GM23248 (cell line): ENCODE measurements around the gene LCE3B. TPM values are rescaled to one million over a fixed set of nuclear protein-coding genes. Genes with fewer than 3 reads are reported as not detected.

Experiments
- DNase-seq: peaks from one replicate; pipeline ENCODE4 v3.0.0-alpha.2; 2015
- H2AFZ ChIP-seq: fragments of 200-600 bp; sonication (generic); 2 replicates; pipeline ENCODE4 v1.6.1; 2016; ENCODE audit warnings: antibody characterized with exemption
- H3F3A ChIP-seq: fragments of 200-600 bp; sonication (generic); 2 replicates; pipeline ENCODE4 v1.6.1; 2016; ENCODE audit warnings: mild to moderate bottlenecking, antibody characterized with exemption, mixed run types; ENCODE audit not compliant: insufficient read depth
- H3K27ac ChIP-seq: fragments of 200-600 bp; sonication (generic); 2 replicates; pipeline ENCODE4 v1.5.1; 2016; ENCODE audit warnings: mild to moderate bottlenecking
- H3K27me3 ChIP-seq: fragments of 200-600 bp; sonication (generic); replicated peaks from 2 replicates; pipeline ENCODE4 v1.6.1; 2016; ENCODE audit warnings: mild to moderate bottlenecking; ENCODE audit not compliant: insufficient read depth
- H3K36me3 ChIP-seq: fragments of 200-600 bp; sonication (generic); 2 replicates; pipeline ENCODE4 v1.6.1; 2016; ENCODE audit warnings: low read depth, mild to moderate bottlenecking
- H3K4me1 ChIP-seq: fragments of 200-600 bp; sonication (generic); 2 replicates; pipeline ENCODE4 v1.6.1; 2016; ENCODE audit warnings: mild to moderate bottlenecking; ENCODE audit not compliant: insufficient read depth
- H3K4me2 ChIP-seq: fragments of 200-600 bp; sonication (generic); one replicate; pipeline ENCODE4 v1.6.1; 2016; ENCODE audit warnings: mild to moderate bottlenecking; ENCODE audit not compliant: unreplicated experiment
- H3K4me3 ChIP-seq: fragments of 200-600 bp; sonication (generic); 2 replicates; pipeline ENCODE4 v1.5.1; 2016; ENCODE audit warnings: mild to moderate bottlenecking
- H3K79me2 ChIP-seq: fragments of 200-600 bp; sonication (generic); 2 replicates; pipeline ENCODE4 v1.6.1; 2016; ENCODE audit warnings: mild to moderate bottlenecking; ENCODE audit not compliant: insufficient read depth
- H3K9ac ChIP-seq: fragments of 200-600 bp; sonication (generic); 2 replicates; pipeline ENCODE4 v1.6.1; 2016; ENCODE audit warnings: mild to moderate bottlenecking
- H3K9me2 ChIP-seq: fragments of 200-600 bp; sonication (generic); 2 replicates; pipeline ENCODE4 v1.6.1; 2016; ENCODE audit warnings: mixed run types, mild to moderate bottlenecking, moderate library complexity; ENCODE audit not compliant: insufficient read depth
- H3K9me3 ChIP-seq: fragments of 200-600 bp; sonication (generic); one replicate; pipeline ENCODE4 v1.6.1; 2017; ENCODE audit warnings: low read depth
- H4K20me1 ChIP-seq: fragments of 200-600 bp; sonication (generic); 2 replicates; pipeline ENCODE4 v1.6.0; 2016; ENCODE audit not compliant: insufficient read depth
- EZH2 ChIP-seq: fragments of 200-600 bp; sonication (generic); IDR thresholded peaks from 2 replicates; pipeline ENCODE4 v1.6.1; 2018; ENCODE audit warnings: antibody characterized with exemption, mild to moderate bottlenecking; ENCODE audit not compliant: insufficient read depth, poor library complexity, severe bottlenecking
- EZH2phosphoT487 ChIP-seq: fragments of 200-600 bp; sonication (generic); IDR thresholded peaks from 2 replicates; pipeline ENCODE4 v1.6.1; 2018; ENCODE audit warnings: antibody characterized with exemption, moderate library complexity, mild to moderate bottlenecking, low read depth; ENCODE audit not compliant: insufficient read depth
- WGBS, 2 experiments: methylation state at CpG; one replicate each; pipeline ENCODE4 v1.1.6; 2015 to 2017; ENCODE audit warnings: low lambda C conversion rate in 2 of 2, low coverage in 1 of 2; ENCODE audit errors: missing lambda C conversion rate in 2 of 2; 5-methylcytosine and 5-hydroxymethylcytosine counted together
- in situ Hi-C: fragments of 300-500 bp; cut with MboI; formaldehyde crosslinking; loops from 2 replicates; pipeline ENCODE4 v1.15.0; 2020
- polyA plus RNA-seq: library from polyadenylated mRNA; unstranded; fragments of >200 nt; fragmentation: Nextera tagmentation; extraction: Ambion mirVana; gene quantifications from 2 replicates; pipeline ENCODE4 v1.2.1, GENCODE V29; 2016
- total RNA-seq: library from RNA; depleted of rRNA; stranded (reverse); fragments of >200 nt; shearing (Covaris generic); gene quantifications from 2 replicates; pipeline ENCODE4 v1.2.3, GENCODE V29; 2014; rRNA removed

The LCE3B gene, protein sequence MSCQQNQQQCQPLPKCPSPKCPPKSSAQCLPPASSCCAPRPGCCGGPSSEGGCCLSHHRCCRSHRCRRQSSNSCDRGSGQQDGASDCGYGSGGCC
- not detected in 2 replicates for total RNA-seq
- polyA plus RNA-seq = not detected in 2 replicates

DNA sequence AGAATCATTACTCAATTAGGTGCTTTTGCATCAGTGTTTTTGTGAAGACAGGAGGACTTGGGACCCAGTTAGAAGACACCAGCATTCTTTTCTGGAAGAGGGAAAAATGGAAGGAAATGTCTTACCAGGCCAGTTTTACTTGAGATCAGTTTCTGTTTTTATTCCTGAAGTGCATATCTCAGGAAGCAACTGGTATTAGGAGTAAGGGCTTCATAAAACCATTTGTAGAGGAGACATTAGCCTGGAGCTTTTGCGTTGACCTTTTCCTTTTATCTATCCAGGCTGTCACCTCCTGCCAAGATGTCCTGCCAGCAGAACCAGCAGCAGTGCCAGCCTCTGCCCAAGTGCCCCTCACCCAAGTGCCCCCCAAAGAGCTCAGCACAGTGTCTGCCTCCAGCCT lies at the start of gene LCE3B:
Gene LCE3B, plus strand, starts transcription at position 301 of the 400 bp plus-strand sequence. Its CDS starts 0 bp downstream, at position 301.
- H3K4me3 ChIP-seq = no peak within 1 kb of the TSS
- H3K36me3 ChIP-seq = no peaks in the 10 kb centered on the region
- no peak within 1 kb of the TSS for H2AFZ ChIP-seq
- in situ Hi-C loops = no loop called here
- H3K4me1 ChIP-seq = no peaks in the 10 kb centered on the region
- DNase-seq = no peak
- H3K9ac ChIP-seq = no peak within 1 kb of the TSS
- WGBS, 2 experiments = no CpG with 5 or more reads among the region's 1 CpG
- H3K27me3 ChIP-seq = no peaks in the 10 kb centered on the region
- H3K27ac ChIP-seq = no peak within 1 kb of the TSS
- H3F3A ChIP-seq = no peaks in the 10 kb centered on the region
- no peak within 1 kb of the TSS for H3K4me2 ChIP-seq
- H3K79me2 ChIP-seq = no peaks in the 10 kb centered on the region
- TF ChIP-seq EZH2phosphoT487 = no peak
- TF ChIP-seq EZH2 = no peak
- H3K9me3 ChIP-seq = no peaks in the 10 kb centered on the region
- H3K9me2 ChIP-seq = no peaks in the 10 kb centered on the region
- no peaks in the 10 kb centered on the region for H4K20me1 ChIP-seq

DNA sequence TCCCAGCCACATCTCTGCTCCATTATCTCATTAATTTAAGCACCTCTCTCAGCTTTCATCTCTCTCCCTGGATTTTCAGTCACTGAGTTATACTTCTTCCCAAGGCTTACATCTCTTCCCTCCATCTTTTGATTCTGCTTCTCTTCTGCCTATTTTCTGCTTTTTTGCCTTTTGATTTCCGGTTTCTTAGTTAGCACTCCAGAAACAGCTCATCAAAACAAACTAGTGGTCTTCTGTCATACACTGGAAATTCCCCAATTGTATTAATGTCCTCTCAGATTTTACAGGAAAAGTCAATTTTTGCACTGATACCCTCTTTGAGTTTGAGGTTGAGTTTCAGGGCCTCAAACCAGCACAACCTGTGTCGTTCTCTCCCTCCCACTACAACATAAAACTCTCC lies 48.5 kb upstream of the LCE3B start:
- Histone ChIP-seq H3K79me2 (no peaks in the 10 kb centered on the region), H3K9me3 (no peaks in the 10 kb centered on the region), H3K36me3 (no peaks in the 10 kb centered on the region), H3K9ac (no peak overlapping the region), H2AFZ (no peak overlapping the region), H3K9me2 (no peaks in the 10 kb centered on the region), H4K20me1 (no peaks in the 10 kb centered on the region), H3K27ac (no peak overlapping the region), H3K27me3 (peaks cover 8% of the 10 kb centered on the region), H3K4me2 (no peak overlapping the region), H3F3A (no peaks in the 10 kb centered on the region), H3K4me1 (no peaks in the 10 kb centered on the region), H3K4me3 (no peak overlapping the region)
- DNase-seq = no peak
- in situ Hi-C loops = no loop called here
- WGBS, 2 experiments = 11 to 13% methylated on average over 2 of the region's 2 CpGs
- TF ChIP-seq EZH2 (no peak), EZH2phosphoT487 (no peak)

DNA sequence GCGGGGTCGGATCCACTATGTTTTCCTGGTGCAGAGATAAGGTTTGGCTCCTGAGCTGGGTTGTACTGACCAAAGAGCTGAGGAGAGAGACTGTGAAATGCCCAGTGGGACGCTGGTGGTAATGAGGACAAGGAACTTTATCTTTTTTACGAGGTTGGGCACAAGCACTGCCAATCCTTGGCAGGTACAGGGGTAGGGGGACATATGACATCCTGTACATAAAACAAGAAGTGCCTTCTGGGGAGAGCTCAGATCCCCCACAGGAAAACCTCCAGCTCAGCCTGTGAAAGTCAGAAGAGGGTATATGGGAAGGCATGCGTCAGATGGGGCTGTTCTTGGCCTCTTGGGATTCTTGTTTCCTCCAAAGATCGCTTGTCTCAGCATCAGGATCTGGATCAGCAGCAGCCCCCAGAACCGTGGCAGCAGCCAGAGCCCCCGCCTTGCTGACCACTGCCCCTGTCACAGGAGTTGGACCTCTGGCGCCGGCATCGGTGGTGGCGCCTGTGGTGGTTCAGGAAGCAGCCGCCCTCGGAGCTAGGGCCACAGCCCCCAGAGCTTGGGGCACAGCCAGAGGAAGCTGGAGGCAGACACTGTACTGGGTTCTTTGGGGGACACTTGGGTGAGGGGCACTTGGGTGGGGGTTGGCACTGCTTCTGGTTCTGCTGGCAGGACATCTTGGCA lies 47.9 kb upstream of the LCE3B start:
- no peak overlapping the region for H3K4me3 ChIP-seq
- no peak overlapping the region for H3K27ac ChIP-seq
- H4K20me1 ChIP-seq = no peaks in the 10 kb centered on the region
- H3F3A ChIP-seq = no peaks in the 10 kb centered on the region
- no peaks in the 10 kb centered on the region for H3K79me2 ChIP-seq
- DNase-seq = no peak
- no peak overlapping the region for H2AFZ ChIP-seq
- 32 to 44% methylated on average over 13 to 14 of the region's 14 CpGs for WGBS, 2 experiments
- H3K27me3 ChIP-seq = peaks cover 8% of the 10 kb centered on the region
- in situ Hi-C loops = no loop called here
- no peaks in the 10 kb centered on the region for H3K9me2 ChIP-seq
- no peak overlapping the region for H3K4me2 ChIP-seq
- H3K9ac ChIP-seq = no peak overlapping the region
- no peaks in the 10 kb centered on the region for H3K4me1 ChIP-seq
- H3K9me3 ChIP-seq = no peaks in the 10 kb centered on the region
- TF ChIP-seq EZH2phosphoT487 (no peak), EZH2 (no peak)
- H3K36me3 ChIP-seq = no peaks in the 10 kb centered on the region

DNA sequence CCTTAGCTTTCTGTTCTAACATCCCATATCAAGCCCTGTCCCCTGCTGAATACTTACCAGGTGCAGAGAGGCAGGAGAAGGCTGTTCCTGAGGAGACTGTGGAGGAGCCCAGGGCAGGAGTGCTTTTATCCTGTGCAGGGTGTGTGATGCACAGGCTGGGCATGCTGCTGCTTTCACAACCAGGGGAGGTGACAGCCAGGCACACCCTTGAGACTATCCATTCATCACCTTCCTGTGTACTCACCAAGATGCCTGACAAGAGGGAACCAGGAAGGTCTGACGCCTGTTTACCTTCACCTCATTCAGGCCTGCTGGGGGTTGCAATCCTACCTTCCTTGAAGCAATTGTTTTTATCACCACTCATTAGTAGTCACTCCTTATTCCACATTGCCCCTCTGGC lies 46.9 kb upstream of the LCE3B start, which contains the start of gene LCE3E:
Gene LCE3E, minus strand, starts transcription at position 100 of the 400 bp plus-strand sequence. CDS start 572 bp downstream, outside the sequence.
- 53 to 54% methylated on average over 1 of the region's 1 CpG for WGBS, 2 experiments
- Histone ChIP-seq H2AFZ (no peak within 1 kb of the TSS), H3K9ac (no peak within 1 kb of the TSS), H3K4me1 (no peaks in the 10 kb centered on the region), H3K9me3 (no peaks in the 10 kb centered on the region), H4K20me1 (no peaks in the 10 kb centered on the region), H3K9me2 (no peaks in the 10 kb centered on the region), H3K36me3 (no peaks in the 10 kb centered on the region), H3K27ac (no peak within 1 kb of the TSS), H3K27me3 (peaks cover 8% of the 10 kb centered on the region), H3F3A (no peaks in the 10 kb centered on the region), H3K4me2 (no peak within 1 kb of the TSS), H3K79me2 (no peaks in the 10 kb centered on the region), H3K4me3 (no peak within 1 kb of the TSS)
- TF ChIP-seq EZH2phosphoT487 = no peak
- no peak for TF ChIP-seq EZH2
- no peak for DNase-seq
- in situ Hi-C loops = no loop called here
